ENCODE results near the gene HTT. TPM values are rescaled to one million over a fixed set of nuclear protein-coding genes. Genes with fewer than 3 reads are reported as not detected.
"Not testable (repeated sequence)": the region's sequence is repeated elsewhere in the genome, so short reads cannot be mapped to it uniquely, and the experiment has no call there.

HTT gene
- total and polyA plus RNA-seq, 8 donors: 34.5 to 75.9 (median 43.5) TPM

DNA sequence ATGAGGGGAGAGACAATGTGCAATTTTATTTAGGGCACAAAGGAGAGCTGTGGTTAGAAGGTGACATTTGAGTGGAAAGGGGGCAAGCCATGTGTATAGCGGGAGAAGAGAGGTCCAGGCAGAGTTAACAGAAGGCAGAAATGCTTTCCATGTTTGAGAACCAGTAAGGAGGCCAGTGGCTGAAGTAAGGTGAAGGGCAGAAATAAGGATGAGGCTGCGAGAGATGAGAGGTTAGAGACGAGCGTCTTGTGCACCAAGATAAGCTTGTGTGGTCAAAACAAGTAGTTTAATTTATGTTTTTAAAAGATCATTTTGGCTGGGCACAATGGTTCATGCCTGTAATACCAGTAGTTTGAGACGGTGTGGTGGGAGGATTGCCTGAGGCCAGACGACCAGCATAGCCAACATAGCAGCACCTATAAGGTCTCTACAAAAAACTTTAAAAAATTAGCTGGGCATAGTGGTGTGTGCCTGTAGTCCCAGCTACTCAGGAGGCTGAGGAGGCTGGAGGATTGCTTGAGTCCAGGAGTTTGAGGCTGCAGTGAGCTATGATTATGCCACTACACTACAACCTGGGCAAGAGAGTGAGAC lies 8.5 kb downstream of the HTT start:
- Histone ChIP-seq H3K27ac (no peak overlapping the region), H3K4me1 (peaks cover 0 to 24% of the 10 kb centered on the region in 2 donors), H3K4me3 (no peak overlapping the region), H3K9me3 (no peaks in the 10 kb centered on the region), H3K27me3 (no peaks in the 10 kb centered on the region), H3K36me3 (peaks cover 0 to 13% of the 10 kb centered on the region in 2 donors)
- ATAC-seq: no peak
- TF ChIP-seq, protein P1, sequence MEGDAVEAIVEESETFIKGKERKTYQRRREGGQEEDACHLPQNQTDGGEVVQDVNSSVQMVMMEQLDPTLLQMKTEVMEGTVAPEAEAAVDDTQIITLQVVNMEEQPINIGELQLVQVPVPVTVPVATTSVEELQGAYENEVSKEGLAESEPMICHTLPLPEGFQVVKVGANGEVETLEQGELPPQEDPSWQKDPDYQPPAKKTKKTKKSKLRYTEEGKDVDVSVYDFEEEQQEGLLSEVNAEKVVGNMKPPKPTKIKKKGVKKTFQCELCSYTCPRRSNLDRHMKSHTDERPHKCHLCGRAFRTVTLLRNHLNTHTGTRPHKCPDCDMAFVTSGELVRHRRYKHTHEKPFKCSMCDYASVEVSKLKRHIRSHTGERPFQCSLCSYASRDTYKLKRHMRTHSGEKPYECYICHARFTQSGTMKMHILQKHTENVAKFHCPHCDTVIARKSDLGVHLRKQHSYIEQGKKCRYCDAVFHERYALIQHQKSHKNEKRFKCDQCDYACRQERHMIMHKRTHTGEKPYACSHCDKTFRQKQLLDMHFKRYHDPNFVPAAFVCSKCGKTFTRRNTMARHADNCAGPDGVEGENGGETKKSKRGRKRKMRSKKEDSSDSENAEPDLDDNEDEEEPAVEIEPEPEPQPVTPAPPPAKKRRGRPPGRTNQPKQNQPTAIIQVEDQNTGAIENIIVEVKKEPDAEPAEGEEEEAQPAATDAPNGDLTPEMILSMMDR (IDR thresholded peaks at IDR 0.05): no peak
- intact Hi-C loops (cut with DNase I): no loop called here
- no peak for DNase-seq

DNA sequence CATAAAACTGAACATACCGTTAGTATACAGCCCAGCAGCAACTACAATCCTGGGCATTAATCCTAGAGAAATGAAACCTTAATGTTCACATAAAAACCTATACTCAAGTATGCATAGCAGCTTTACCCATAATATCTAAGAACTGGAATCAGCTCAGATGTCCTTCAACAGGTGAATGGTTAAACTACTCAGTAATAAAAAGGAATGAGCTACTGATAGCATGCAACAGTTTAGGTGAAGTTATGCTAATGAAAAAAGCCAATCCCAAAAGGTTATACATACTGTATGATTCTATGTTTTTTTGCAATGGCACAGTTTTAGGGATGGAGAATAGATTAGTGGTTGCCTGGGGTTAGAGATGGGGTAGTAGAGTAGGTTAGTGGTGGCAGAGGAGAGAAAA lies 9.3 kb downstream of the HTT start:
- DNase-seq (no peak), ATAC-seq (no peak)
- intact Hi-C loops (cut with DNase I): no loop called here
- Histone ChIP-seq H3K4me3 (no peak overlapping the region), H3K27ac (no peak overlapping the region), H3K36me3 (peaks cover 0 to 20% of the 10 kb centered on the region in 2 donors), H3K27me3 (no peaks in the 10 kb centered on the region), H3K9me3 (no peaks in the 10 kb centered on the region), H3K4me1 (peaks cover 0 to 24% of the 10 kb centered on the region in 2 donors)
- TF ChIP-seq, protein P1 (IDR thresholded peaks at IDR 0.05): no peak

DNA sequence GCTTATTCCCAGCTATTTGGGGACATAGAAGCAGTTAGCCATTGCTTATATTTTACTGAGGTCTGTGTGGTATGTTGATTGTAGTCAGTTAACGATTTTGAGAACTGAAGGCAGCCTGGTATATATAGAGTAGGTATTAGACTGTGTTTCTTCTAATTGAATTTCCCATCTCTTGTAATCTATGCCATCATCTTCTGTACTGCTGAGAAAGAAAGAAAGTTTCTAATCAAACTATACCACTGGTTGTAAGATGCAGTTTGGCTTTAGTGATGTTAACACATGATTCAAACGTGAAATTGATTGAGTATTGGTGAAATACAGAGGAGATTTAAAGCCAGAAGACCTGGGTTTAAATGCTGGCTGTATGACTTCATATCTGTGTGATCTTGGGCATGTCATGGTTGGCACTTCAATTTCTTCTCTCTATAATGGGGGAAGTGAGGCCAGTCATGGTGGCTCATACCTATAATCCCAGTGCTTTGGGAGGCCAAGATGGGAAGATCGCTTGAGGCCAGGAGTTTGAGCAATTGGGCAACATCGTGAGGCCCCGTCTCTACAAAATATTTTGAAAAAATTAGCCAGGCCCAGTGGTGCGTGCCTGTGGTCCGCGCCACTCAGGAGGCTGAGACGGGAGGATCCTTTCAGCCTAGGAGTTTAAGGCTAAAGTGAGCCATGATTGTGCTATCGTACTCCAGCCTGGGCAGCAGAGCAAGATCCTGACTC lies 11.6 kb downstream of the HTT start:
- no peak overlapping the region for H3K4me3 ChIP-seq
- ATAC-seq (no peak), DNase-seq (no peak)
- H3K27ac ChIP-seq: no peak overlapping the region
- peaks cover 0 to 30% of the 10 kb centered on the region in 2 donors for H3K36me3 ChIP-seq
- H3K4me1 ChIP-seq: peaks cover 0 to 17% of the 10 kb centered on the region in 2 donors
- intact Hi-C loops (cut with DNase I): no loop called here
- no peaks in the 10 kb centered on the region for H3K9me3 ChIP-seq
- no peaks in the 10 kb centered on the region for H3K27me3 ChIP-seq
- TF ChIP-seq, protein P1 (IDR thresholded peaks at IDR 0.05): no peak

DNA sequence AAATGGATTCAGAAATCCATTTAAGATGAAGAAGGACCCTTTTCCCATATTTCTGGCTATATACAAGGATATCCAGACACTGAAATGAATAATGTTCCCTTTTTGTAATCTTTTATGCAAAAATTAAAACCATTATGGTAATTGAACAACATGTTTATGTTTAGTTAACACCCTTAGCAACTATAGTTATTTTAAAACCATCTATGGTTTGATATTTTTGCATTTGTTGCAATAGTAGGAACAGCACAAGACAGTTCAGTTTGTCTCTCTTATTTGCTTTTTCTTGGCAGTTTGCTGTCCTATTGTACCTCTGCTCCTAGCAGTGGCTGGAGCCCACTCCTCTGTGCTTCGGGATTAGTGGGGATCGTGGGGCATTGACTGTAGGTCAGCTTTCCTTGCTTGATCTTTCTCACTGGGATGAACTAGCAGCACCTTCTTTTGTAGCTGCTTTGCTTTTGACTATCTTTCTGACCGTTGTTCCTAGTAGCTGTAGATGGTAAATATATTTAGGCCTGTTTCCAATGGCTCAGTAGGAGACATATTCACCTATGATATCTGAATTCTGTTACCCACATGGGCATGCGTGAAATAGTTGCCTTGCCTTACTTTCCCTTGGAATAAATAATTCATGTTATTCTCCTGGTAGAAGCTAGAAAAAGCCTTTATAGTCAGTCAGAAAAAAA lies 12.8 kb downstream of the HTT start:
- peaks cover 0 to 30% of the 10 kb centered on the region in 2 donors for H3K36me3 ChIP-seq
- H3K27me3 ChIP-seq: no peaks in the 10 kb centered on the region
- no peak for ATAC-seq
- H3K4me1 ChIP-seq: peaks cover 0 to 17% of the 10 kb centered on the region in 2 donors
- intact Hi-C loops (cut with DNase I): no loop called here
- no peak overlapping the region for H3K4me3 ChIP-seq
- no peak overlapping the region for H3K27ac ChIP-seq
- TF ChIP-seq, protein P1 (IDR thresholded peaks at IDR 0.05): no peak
- no peaks in the 10 kb centered on the region for H3K9me3 ChIP-seq
- DNase-seq: no peak

DNA sequence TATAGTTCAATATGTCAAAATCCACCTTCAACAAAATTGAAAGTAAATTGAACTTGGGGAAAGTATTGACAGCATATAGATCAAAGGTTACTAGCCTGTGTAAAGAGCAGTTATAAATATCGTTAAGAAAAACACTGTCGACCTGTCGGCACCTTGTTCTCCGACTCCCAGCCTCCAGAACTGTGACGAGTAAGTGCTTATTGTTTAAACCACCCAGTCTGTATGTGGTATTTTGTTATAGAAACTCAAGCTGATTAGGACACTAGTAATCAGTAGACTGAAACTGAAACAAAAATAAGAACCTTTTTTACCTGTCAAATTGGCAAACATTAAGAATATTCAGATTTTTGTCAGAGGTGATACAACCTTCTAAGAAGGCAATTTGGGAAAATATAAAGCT lies 17.0 kb downstream of the HTT start:
- H3K27ac ChIP-seq: no peak overlapping the region
- ATAC-seq (no peak), DNase-seq (no peak)
- TF ChIP-seq, protein P1 (IDR thresholded peaks at IDR 0.05): no peak
- H3K9me3 ChIP-seq: no peaks in the 10 kb centered on the region
- intact Hi-C loops (cut with DNase I): no loop called here
- H3K36me3 ChIP-seq: peaks cover 0 to 54% of the 10 kb centered on the region in 2 donors
- no peaks in the 10 kb centered on the region for H3K4me1 ChIP-seq
- H3K27me3 ChIP-seq: no peaks in the 10 kb centered on the region
- no peak overlapping the region for H3K4me3 ChIP-seq

DNA sequence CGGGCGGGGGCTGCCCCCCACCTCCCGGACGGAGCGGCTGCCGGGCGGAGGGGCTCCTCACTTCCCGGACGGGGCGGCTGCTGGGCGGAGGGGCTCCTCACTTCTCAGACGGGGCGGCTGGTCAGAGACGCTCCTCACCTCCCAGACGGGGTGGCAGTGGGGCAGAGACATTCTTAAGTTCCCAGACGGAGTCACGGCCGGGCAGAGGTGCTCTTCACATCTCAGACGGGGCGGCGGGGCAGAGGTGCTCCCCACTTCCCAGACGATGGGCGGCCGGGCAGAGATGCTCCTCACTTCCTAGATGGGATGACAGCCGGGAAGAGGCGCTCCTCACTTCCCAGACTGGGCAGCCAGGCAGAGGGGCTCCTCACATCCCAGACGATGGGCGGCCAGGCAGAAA lies 20.2 kb downstream of the HTT start:
- peaks cover 0 to 29% of the 10 kb centered on the region in 2 donors for H3K36me3 ChIP-seq
- intact Hi-C loops (cut with DNase I); DNase-seq; H3K4me3 ChIP-seq; H3K27ac ChIP-seq; H3K27me3 ChIP-seq; H3K9me3 ChIP-seq; ATAC-seq; H3K4me1 ChIP-seq: not testable (repeated sequence)

Data from left lung (tissue), 10 donors.